IMR-90 (cell line): ENCODE measurements around the gene FNDC3B. TPM values are rescaled to one million over a fixed set of nuclear protein-coding genes. Genes with fewer than 3 reads are reported as not detected.

Experiments
- ATAC-seq: fragments of 200-7000 bp; cut with Tn5 transposase; 2 replicates; pipeline ENCODE4 v1.9.1; 2020; ENCODE audit warnings: low read depth, mild to moderate bottlenecking, moderate library complexity
- BruUV-seq: library from RNA; stranded (reverse); fragments of 400-500 nt; replicated peaks from 2 replicates; lab custom pipeline; 2021; lab: Mats Ljungman, UMichigan
- CTCF ChIA-PET: fragments of 300-600 bp; formaldehyde crosslinking; extraction: SDS; loops from one replicate; lab custom pipeline; 2021; ENCODE audit warnings: antibody characterized with exemption; lab: Yijun Ruan, JAX
- POLR2A ChIA-PET: fragments of 300-600 bp; sonication (Branson Sonifier 250); formaldehyde crosslinking; loops from one replicate; lab custom pipeline; 2022; ENCODE audit warnings: antibody characterized with exemption; ENCODE audit not compliant: unreplicated experiment; lab: Charles Lee
- DNase-seq: peaks from one replicate; pipeline ENCODE4 v3.0.0; 2013
- H2AFZ ChIP-seq: replicated peaks from 2 replicates; pipeline ENCODE3; 2013; ENCODE audit warnings: low read length, mild to moderate bottlenecking; ENCODE audit not compliant: poor library complexity
- H2AK5ac ChIP-seq: 2 replicates; pipeline ENCODE4 v1.6.1; 2013; ENCODE audit warnings: low read depth, low read length, inconsistent platforms
- H2AK9ac ChIP-seq: replicated peaks from 2 replicates; pipeline ENCODE3; 2013; ENCODE audit warnings: mild to moderate bottlenecking, low read depth, low read length, moderate library complexity; ENCODE audit not compliant: poor library complexity
- H2BK120ac ChIP-seq: 2 replicates; pipeline ENCODE4 v1.6.1; 2013; ENCODE audit warnings: low read depth, low read length, inconsistent platforms
- H2BK15ac ChIP-seq: 3 replicates; pipeline ENCODE4 v1.6.1; 2013; ENCODE audit warnings: low read depth, low read length, inconsistent platforms
- H2BK20ac ChIP-seq: 2 replicates; pipeline ENCODE4 v1.6.1; 2013; ENCODE audit warnings: low read depth, mild to moderate bottlenecking, inconsistent platforms, low read length, moderate library complexity
- H2BK5ac ChIP-seq: 2 replicates; pipeline ENCODE4 v1.6.1; 2013; ENCODE audit warnings: mild to moderate bottlenecking, low read depth, low read length, inconsistent platforms; ENCODE audit not compliant: poor library complexity, severe bottlenecking
- H3K14ac ChIP-seq: replicated peaks from 2 replicates; pipeline ENCODE4 v1.6.1; 2013; ENCODE audit warnings: low read depth, low read length, inconsistent platforms
- H3K18ac ChIP-seq: 2 replicates; pipeline ENCODE4 v1.6.1; 2013; ENCODE audit warnings: low read depth, low read length, control low read depth
- H3K23ac ChIP-seq: 2 replicates; pipeline ENCODE4 v1.6.1; 2013; ENCODE audit warnings: low read depth, low read length, inconsistent platforms
- H3K27ac ChIP-seq: 2 replicates; pipeline ENCODE4 v1.5.1; 2013; ENCODE audit warnings: mild to moderate bottlenecking, control low read depth, low read length; ENCODE audit not compliant: insufficient read depth
- H3K27me3 ChIP-seq: 2 replicates; pipeline ENCODE4 v1.6.1; 2013; ENCODE audit warnings: low read length; ENCODE audit not compliant: control insufficient read depth, insufficient read depth
- H3K36me3 ChIP-seq: 2 replicates; pipeline ENCODE4 v1.6.1; 2013; ENCODE audit warnings: low read length, mixed read lengths; ENCODE audit not compliant: control insufficient read depth, insufficient read depth
- H3K4ac ChIP-seq: 2 replicates; pipeline ENCODE4 v1.6.1; 2013; ENCODE audit warnings: low read depth, low read length, inconsistent platforms
- H3K4me1 ChIP-seq: 2 replicates; pipeline ENCODE4 v1.6.1; 2013; ENCODE audit warnings: low read length, mixed read lengths; ENCODE audit not compliant: control insufficient read depth, insufficient read depth
- H3K4me2 ChIP-seq: 2 replicates; pipeline ENCODE4 v1.6.1; 2013; ENCODE audit warnings: low read depth, mild to moderate bottlenecking, control low read depth, low read length, moderate library complexity
- H3K4me3 ChIP-seq: 2 replicates; pipeline ENCODE4 v1.5.1; 2013; ENCODE audit warnings: low read depth, mild to moderate bottlenecking, control low read depth, low read length, moderate library complexity; ENCODE audit not compliant: insufficient read depth
- H3K56ac ChIP-seq: 2 replicates; pipeline ENCODE4 v1.6.1; 2013; ENCODE audit warnings: low read length, inconsistent platforms; ENCODE audit not compliant: insufficient read depth; ENCODE audit errors: extremely low read depth
- H3K79me1 ChIP-seq, 2 experiments: 2 replicates each; pipeline ENCODE4 v1.6.1; 2013; ENCODE audit warnings: low read length in 2 of 2, inconsistent platforms in 1 of 2, low read depth in 1 of 2
- H3K9ac ChIP-seq: 2 replicates; pipeline ENCODE4 v1.6.1; 2013; ENCODE audit warnings: low read depth, low read length, control low read depth
- H3K9me1 ChIP-seq: 2 replicates; pipeline ENCODE4 v1.6.1; 2013; ENCODE audit warnings: low read length, inconsistent platforms; ENCODE audit not compliant: insufficient read depth
- H3K9me3 ChIP-seq: 2 replicates; pipeline ENCODE4 v1.6.1; 2013; ENCODE audit warnings: low read length; ENCODE audit not compliant: control insufficient read depth, insufficient read depth
- H4K20me1 ChIP-seq: 2 replicates; pipeline ENCODE4 v1.6.1; 2013; ENCODE audit warnings: low read length, inconsistent platforms; ENCODE audit not compliant: insufficient read depth
- H4K5ac ChIP-seq: 2 replicates; pipeline ENCODE4 v1.6.1; 2013; ENCODE audit warnings: mild to moderate bottlenecking, low read depth, low read length, control low read depth
- H4K8ac ChIP-seq, 2 experiments: 2 replicates each; pipeline ENCODE4 v1.6.1; 2013; ENCODE audit warnings: low read depth in 2 of 2, low read length in 2 of 2, control low read depth in 1 of 2, inconsistent platforms in 1 of 2
- H4K91ac ChIP-seq: 2 replicates; pipeline ENCODE4 v1.6.1; 2013; ENCODE audit warnings: low read depth, low read length, inconsistent platforms; ENCODE audit not compliant: insufficient read depth
- BHLHE40 ChIP-seq: fragments of 150-350 bp; IDR thresholded peaks from 2 replicates; pipeline ENCODE4 v1.6.1; 2016; ENCODE audit warnings: mild to moderate bottlenecking, low read depth, low read length
- CEBPB ChIP-seq: IDR thresholded peaks from 2 replicates; pipeline ENCODE4 v1.6.1; 2012; ENCODE audit warnings: low read depth, low read length, improper control_type of control experiment
- CHD1 ChIP-seq: IDR thresholded peaks from 2 replicates; pipeline ENCODE4 v1.6.1; 2012; ENCODE audit warnings: low read depth, low read length, improper control_type of control experiment
- FOS ChIP-seq: fragments of 150-350 bp; IDR thresholded peaks from 2 replicates; pipeline ENCODE4 v1.6.1; 2016; ENCODE audit warnings: low read depth, low read length
- MAFK ChIP-seq: IDR thresholded peaks from 2 replicates; pipeline ENCODE4 v1.6.1; 2012; ENCODE audit warnings: low read depth, low read length, improper control_type of control experiment
- MAZ ChIP-seq: IDR thresholded peaks from 2 replicates; pipeline ENCODE4 v1.6.1; 2012; ENCODE audit warnings: low read depth, mild to moderate bottlenecking, low read length, improper control_type of control experiment, moderate library complexity, borderline replicate concordance
- MXI1 ChIP-seq: IDR thresholded peaks from 2 replicates; pipeline ENCODE4 v1.6.1; 2012; ENCODE audit warnings: low read depth, mild to moderate bottlenecking, low read length, moderate library complexity, borderline replicate concordance
- NFE2L2 ChIP-seq: fragments of 150-350 bp; IDR thresholded peaks from 2 replicates; pipeline ENCODE4 v1.6.1; 2016; ENCODE audit warnings: low read depth, mild to moderate bottlenecking, low read length
- POLR2A ChIP-seq: IDR thresholded peaks from 2 replicates; pipeline ENCODE4 v1.6.1; 2012; ENCODE audit warnings: mild to moderate bottlenecking, low read depth, low read length
- RAD21 ChIP-seq: IDR thresholded peaks from 2 replicates; pipeline ENCODE4 v1.6.1; 2012; ENCODE audit warnings: low read length, improper control_type of control experiment
- RCOR1 ChIP-seq: IDR thresholded peaks from 2 replicates; pipeline ENCODE4 v1.6.1; 2012; ENCODE audit warnings: mild to moderate bottlenecking, low read length, improper control_type of control experiment; ENCODE audit not compliant: insufficient replicate concordance
- RFX5 ChIP-seq: IDR thresholded peaks from 2 replicates; pipeline ENCODE4 v1.8.0; 2012; ENCODE audit warnings: low read depth, mild to moderate bottlenecking, low read length, moderate library complexity
- SMC3 ChIP-seq: fragments of 150-350 bp; IDR thresholded peaks from 2 replicates; pipeline ENCODE4 v1.6.1; 2016; ENCODE audit warnings: low read depth, mild to moderate bottlenecking, antibody characterized with exemption, low read length, moderate library complexity
- WGBS, 2 experiments: methylation state at CpG; one replicate each; pipeline versions ENCODE4 v1.1.5 to v1.1.7; 2013; ENCODE audit warnings: missing lambda C conversion rate in 2 of 2; ENCODE audit not compliant: insufficient read length in 1 of 2; ENCODE audit errors: extremely low coverage in 2 of 2; 5-methylcytosine and 5-hydroxymethylcytosine counted together
- dilution Hi-C: fragments of 300-500 bp; cut with HindIII; formaldehyde crosslinking; loops from one replicate; pipeline ENCODE4 v1.14.3; 2018; ENCODE audit warnings: low sequenced_read_pairs; ENCODE audit not compliant: unreplicated experiment
- in situ Hi-C: fragments of 300-500 bp; cut with MboI; formaldehyde crosslinking; loops from 3 replicates; pipeline ENCODE4 v1.14.3; 2019; ENCODE audit warnings: low sequenced_read_pairs, inconsistent platforms, mixed read lengths
- intact Hi-C: fragments of 100-400 bp; cut with micrococcal nuclease; formaldehyde crosslinking; loops from 2 replicates; pipeline ENCODE4 v1.10.0; 2022
- polyA plus RNA-seq, 3 experiments: library from polyadenylated mRNA; depleted of rRNA; stranded (reverse); fragments of >200 nt; gene quantifications; 2 replicates each; pipeline ENCODE4 v1.2.3, GENCODE V29; 2012; ENCODE audit warnings: low replicate concordance in 1 of 3
- total RNA-seq: library from RNA; depleted of rRNA; stranded (reverse); fragments of >200 nt; gene quantifications from 2 replicates; pipeline ENCODE4 v1.2.3, GENCODE V29; 2012
- TF ChIP-seq, protein P1 (sequence below): fragments of 150-350 bp; IDR thresholded peaks from 2 replicates; pipeline ENCODE4 v1.6.1; 2017; ENCODE audit warnings: mild to moderate bottlenecking, antibody characterized with exemption, low read length, low read depth
- TF ChIP-seq, protein P2 (sequence below): conservative IDR thresholded peaks from 2 replicates; pipeline ENCODE4 v1.5.1; 2012; ENCODE audit warnings: mild to moderate bottlenecking, low read depth, low read length, improper control_type of control experiment
- TF ChIP-seq, protein P3 (sequence below): fragments of 150-350 bp; IDR thresholded peaks from 2 replicates; pipeline ENCODE4 v1.6.1; 2016; ENCODE audit warnings: low read depth, mild to moderate bottlenecking, low read length, moderate library complexity, borderline replicate concordance

Gene FNDC3B
- total and polyA plus RNA-seq, 2 of the 4 experiments (the other 2 are of a cell fraction), result 23.9 to 150 TPM

DNA sequence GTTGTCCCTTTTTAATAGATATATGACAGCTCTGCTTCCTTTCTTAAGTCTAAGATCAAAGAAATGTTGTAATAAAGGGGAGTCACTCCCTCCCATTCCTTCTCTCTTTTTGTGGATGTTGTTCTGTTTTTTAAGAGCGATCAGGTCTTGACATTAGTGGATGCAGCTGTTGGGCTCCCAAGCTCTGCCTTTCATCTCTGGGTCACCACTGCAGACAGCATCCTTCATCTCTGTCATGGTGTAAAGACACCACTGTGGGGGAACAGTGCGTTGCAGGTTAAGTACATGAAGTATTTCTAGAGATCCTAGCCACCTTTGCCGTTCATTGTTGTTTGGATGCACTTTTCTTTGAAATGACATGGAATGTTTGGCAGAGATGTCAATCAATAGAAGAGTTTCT, 17.7 kb downstream of the FNDC3B start:
- in situ Hi-C loops, result no loop called here
- Histone ChIP-seq H3K9me1 (peaks cover 24% of the 10 kb centered on the region), H3K18ac (no peak overlapping the region), H3K4me3 (no peak overlapping the region), H4K20me1 (peaks cover 91% of the 10 kb centered on the region), H3K23ac (no peak overlapping the region), H3K36me3 (peaks cover 20% of the 10 kb centered on the region), H4K91ac (no peak overlapping the region), H3K14ac (no peak overlapping the region), H2BK5ac (no peak overlapping the region), H3K4me1 (peaks cover 16% of the 10 kb centered on the region), H3K79me1 (peaks cover 21 to 84% of the 10 kb centered on the region in 2 experiments), H2BK120ac (no peak overlapping the region), H2BK15ac (no peak overlapping the region), H3K27ac (no peak overlapping the region), H2BK20ac (no peak overlapping the region), H3K56ac (no peak overlapping the region), H2AK9ac (no peak overlapping the region), H3K9me3 (no peaks in the 10 kb centered on the region), H3K9ac (no peak overlapping the region), H3K4me2 (no peak overlapping the region), H2AK5ac (no peak overlapping the region), H3K4ac (no peak overlapping the region), H2AFZ (no peak overlapping the region), H4K5ac (no peak overlapping the region), H4K8ac (no peak overlapping the region), H3K27me3 (no peaks in the 10 kb centered on the region)
- no TSS peak for BruUV-seq
- ATAC-seq (no peak), DNase-seq (no peak)
- POLR2A ChIA-PET, result no interaction called here
- dilution Hi-C loops, result no loop called here
- TF ChIP-seq SMC3 (no peak), POLR2A (no peak), FOS (no peak), CEBPB (no peak), RFX5 (no peak), NFE2L2 (no peak), MAFK (no peak), MXI1 (no peak), RAD21 (no peak), BHLHE40 (no peak), RCOR1 (no peak), CHD1 (no peak), MAZ (no peak)
- TF ChIP-seq, protein P1, sequence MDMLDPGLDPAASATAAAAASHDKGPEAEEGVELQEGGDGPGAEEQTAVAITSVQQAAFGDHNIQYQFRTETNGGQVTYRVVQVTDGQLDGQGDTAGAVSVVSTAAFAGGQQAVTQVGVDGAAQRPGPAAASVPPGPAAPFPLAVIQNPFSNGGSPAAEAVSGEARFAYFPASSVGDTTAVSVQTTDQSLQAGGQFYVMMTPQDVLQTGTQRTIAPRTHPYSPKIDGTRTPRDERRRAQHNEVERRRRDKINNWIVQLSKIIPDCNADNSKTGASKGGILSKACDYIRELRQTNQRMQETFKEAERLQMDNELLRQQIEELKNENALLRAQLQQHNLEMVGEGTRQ, result no peak
- TF ChIP-seq, protein P2, sequence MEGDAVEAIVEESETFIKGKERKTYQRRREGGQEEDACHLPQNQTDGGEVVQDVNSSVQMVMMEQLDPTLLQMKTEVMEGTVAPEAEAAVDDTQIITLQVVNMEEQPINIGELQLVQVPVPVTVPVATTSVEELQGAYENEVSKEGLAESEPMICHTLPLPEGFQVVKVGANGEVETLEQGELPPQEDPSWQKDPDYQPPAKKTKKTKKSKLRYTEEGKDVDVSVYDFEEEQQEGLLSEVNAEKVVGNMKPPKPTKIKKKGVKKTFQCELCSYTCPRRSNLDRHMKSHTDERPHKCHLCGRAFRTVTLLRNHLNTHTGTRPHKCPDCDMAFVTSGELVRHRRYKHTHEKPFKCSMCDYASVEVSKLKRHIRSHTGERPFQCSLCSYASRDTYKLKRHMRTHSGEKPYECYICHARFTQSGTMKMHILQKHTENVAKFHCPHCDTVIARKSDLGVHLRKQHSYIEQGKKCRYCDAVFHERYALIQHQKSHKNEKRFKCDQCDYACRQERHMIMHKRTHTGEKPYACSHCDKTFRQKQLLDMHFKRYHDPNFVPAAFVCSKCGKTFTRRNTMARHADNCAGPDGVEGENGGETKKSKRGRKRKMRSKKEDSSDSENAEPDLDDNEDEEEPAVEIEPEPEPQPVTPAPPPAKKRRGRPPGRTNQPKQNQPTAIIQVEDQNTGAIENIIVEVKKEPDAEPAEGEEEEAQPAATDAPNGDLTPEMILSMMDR, result no peak
- TF ChIP-seq, protein P3, sequence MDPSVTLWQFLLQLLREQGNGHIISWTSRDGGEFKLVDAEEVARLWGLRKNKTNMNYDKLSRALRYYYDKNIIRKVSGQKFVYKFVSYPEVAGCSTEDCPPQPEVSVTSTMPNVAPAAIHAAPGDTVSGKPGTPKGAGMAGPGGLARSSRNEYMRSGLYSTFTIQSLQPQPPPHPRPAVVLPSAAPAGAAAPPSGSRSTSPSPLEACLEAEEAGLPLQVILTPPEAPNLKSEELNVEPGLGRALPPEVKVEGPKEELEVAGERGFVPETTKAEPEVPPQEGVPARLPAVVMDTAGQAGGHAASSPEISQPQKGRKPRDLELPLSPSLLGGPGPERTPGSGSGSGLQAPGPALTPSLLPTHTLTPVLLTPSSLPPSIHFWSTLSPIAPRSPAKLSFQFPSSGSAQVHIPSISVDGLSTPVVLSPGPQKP, result no peak
- CTCF ChIA-PET, result interaction anchor here (0.6 to 1.1 kb wide), 3 partner anchors 9 to 74 kb away, joined by 4 to 6 read pairs (median 4); no protein-coding TSS in a partner anchor
- intact Hi-C loops, result no loop called here
- 31% methylated on average over 2 of the region's 3 CpGs; no CpG with 5 or more reads in 1 of the 2 experiments for WGBS, 2 experiments
